Hypothalamus (tissue), 51 donors: ENCODE results near the gene FOXK1.
"Not testable (repeated sequence)": the region's sequence is repeated elsewhere in the genome, so short reads cannot be mapped to it uniquely, and the experiment has no call there.

ENCODE experiments used
- DNase-seq, 51 donors: peaks; one replicate each; lab custom pipeline; 2025; lab: John Stamatoyannopoulos, UW

FOXK1 gene

DNA sequence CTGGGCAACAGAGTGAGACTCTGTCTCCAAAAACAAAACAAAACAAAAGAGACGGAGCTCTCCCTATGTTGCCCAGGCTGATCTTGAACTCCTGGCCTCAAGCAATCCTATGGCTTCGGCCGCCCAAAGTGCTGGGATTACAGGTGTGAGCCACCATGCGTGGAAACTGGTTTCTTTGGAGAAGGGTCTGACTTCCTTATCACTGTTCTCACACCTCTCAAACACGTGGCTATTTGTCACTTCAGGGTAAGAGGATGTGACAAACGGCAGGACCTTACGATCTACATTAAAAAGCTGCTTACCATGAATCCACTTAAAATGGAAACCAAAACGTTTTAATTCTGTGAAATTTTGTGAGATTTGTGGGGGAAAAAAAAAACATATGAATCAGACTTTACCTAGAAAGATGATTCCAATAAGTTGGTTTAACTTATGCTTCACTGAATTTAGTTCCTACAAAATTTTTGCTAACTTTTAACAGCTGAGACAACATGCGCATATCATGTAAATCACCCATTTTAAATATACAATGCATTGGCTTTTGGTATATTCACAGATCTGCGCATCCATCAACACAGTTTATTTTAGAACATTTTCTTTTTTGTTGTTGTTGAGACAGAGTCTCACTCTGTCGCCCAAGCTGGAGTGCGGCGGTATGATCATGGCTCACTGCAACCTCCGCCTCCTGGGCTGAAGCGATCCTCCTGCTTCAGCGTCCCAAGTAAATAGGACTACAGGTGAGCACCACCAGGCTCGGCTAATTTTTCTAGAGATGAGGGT is 18.7 kb upstream of the FOXK1 start:
- DNase-seq = no peak

DNA sequence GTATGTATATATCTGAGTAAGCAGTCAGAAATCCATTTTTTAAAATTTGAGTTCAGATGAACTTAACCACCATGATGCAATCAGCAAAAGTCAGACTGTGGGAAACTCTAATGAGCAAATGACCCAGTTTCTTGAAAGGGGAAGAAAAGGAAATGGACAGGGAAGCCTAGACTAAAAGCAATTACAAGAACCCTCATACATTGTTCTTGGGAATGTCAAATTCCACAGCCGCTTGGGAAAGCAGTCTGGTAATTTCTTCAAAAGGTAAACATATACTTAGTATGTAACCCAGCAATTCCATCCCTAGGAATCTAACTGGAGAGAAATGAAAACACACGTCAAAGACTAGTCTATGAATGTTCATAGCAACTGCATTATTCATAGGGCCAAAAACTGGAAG is 16.4 kb upstream of the FOXK1 start:
- DNase-seq = no peak

DNA sequence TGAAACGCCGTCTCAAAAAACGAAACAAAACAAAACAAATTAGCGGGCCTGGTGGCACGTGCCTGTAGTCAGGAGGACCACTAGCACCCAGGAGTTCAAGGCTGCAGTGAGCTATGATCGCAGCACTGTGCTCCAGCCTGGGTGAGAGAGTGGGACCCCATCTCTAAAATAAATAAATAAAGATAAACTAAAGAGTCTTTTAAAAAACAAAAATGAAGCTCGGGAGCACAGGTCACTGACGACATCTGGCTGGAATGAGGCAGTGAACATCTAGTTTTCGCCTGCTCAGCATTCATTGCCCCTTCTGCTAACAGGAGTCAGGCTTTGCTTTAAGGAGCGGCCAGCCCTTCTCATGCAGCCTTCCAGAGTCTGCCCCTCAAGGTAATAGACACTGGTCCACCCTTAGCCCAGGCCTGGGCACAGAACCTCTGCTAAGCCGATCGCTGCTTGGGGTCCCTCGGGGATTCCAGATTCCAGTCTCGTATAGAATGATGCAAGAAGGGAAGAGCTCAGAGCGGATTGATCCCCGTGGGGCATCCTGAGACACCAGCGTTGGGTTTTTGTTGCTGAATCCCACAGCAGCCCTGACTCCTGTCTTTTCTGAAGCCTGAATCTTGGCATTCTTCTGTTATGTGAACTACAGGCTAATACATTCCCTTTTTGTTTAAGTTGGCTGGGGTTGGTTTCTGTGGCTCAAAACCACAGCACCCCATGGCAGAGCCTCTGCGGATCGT is 14.2 kb upstream of the FOXK1 start:
- DNase-seq = no peak

DNA sequence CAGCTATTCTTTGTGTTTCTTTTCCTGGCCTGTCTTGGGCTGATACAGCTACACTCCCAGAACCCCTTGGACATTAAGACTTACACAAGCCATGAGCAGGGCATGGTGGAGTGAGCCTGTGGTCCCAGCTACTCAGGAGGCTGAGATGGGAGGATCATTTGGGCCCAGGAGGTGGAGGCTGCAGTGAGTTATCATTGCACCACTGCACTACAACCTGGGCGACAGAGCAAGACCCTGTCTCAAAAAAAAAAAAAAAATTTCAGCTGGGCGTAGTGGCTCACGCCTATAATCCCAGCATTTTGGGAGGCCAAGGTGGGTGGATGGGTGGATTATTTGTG is 13.6 kb upstream of the FOXK1 start:
- DNase-seq = no peak

DNA sequence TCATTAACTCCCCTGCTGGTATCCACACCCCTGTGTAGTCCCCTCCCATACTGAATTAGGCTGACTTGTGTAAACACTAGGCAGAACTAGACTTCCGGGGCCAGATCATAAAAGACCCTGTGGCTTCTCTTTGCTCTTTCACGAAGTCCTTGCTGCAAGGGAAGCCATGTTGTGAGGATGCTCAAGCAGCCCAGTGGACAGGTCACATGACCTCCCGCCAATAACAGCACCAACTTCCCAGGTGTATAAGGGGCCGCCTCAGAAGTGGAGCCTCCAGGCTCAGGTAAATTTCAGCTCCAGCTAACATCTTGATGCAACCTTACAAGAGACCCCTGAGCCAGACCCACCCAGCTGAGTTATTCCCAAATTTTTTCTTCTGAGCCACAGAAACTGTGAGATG is 11.3 kb upstream of the FOXK1 start:
- DNase-seq = no peak

DNA sequence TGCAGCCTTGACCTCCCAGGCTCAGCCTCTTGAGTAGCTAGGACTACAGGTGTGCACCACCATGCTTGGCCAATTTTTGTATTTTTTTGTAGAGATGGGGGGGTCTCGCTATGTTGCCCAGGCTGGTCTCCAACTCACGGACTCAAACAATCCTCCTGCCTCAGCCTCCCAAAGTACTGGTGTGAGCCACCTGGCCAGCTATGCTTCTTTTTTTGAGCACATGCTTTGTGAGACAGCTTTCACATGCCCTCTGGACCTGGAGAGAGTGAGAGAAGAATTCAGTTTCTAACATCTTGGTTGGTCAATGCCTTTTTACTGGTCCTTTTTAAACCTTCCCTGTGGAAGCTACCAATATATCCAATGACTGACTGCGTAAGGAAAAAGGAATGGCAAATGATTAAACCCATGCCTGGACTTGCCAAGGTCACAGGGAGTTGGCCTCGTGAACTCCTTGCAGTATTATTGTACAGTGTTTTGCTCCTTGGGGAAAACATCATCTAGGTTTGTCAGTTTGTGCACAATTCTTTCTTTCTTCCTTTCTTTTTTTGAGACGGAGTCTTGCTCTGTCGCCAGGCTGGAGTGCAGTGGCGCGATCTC is 6.2 kb upstream of the FOXK1 start:
- no peak for DNase-seq

DNA sequence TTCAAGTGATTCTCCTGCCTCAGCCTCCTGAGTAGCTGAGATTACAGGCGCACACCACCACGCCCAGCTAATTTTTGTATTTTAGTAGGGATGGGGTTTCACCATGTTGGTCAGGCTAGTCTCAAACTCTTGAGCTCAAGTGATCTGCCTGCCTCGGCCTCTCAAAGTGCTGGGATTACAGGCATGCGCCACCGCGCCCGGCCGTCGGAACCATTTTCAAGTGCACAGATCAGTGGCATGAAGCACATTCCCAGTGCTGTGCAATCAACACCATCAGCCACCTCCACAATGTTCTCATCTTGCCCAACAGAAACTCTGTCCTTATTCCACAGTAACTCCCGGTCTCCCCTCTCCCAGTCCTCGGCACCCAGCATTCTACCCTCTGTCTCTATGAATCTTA is 4.6 kb upstream of the FOXK1 start:
- DNase-seq = not testable (repeated sequence)

DNA sequence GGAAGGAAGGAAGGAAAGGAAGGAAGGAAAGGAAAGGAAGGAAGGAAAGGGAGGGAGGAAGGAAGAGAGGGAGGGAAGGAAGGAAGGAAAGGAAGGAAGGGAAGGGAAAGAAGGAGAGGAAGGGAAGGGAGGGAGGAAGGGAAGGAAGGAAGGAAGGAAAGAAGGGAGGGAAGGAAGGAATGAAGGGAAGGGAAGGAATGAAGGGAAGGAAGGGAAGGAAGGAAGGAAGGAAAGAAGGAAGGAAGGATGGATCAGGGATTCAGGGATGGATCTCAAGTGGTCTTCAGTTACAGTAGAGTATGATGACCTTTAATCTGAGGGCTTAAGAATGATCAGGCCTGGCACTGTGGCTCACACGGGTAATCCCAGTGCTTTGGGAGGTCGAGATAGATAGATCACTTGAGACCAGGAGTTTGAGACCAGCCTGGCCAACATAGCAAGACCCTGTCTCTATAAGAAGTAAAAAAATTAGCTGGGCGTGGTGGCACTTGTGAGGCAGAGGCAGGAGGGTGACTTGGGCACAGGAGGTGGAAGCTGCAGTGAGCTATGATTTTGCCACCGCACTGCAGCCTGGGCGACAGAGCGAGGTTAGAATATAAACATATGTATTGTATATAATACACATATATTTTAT is 760 bp upstream of the FOXK1 start:
- no peak for DNase-seq

DNA sequence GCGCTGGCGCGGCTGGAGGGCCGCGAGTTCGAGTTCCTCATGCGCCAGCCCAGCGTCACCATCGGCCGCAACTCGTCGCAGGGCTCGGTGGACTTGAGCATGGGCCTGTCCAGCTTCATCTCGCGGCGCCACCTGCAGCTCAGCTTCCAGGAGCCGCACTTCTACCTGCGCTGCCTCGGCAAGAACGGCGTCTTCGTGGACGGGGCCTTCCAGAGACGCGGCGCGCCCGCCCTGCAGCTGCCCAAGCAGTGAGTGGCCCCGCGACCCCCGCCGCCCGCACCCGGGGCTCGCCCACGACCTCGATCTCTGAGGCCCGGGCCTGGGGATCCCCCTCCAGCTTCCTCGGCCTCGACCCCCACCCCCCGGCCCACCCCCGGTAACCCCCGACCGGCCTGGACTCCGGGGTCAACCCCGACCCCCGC is 537 bp downstream of the FOXK1 start:
- peak in 13 of 51 donors; percentile 8 to 57 (median 30) for DNase-seq

DNA sequence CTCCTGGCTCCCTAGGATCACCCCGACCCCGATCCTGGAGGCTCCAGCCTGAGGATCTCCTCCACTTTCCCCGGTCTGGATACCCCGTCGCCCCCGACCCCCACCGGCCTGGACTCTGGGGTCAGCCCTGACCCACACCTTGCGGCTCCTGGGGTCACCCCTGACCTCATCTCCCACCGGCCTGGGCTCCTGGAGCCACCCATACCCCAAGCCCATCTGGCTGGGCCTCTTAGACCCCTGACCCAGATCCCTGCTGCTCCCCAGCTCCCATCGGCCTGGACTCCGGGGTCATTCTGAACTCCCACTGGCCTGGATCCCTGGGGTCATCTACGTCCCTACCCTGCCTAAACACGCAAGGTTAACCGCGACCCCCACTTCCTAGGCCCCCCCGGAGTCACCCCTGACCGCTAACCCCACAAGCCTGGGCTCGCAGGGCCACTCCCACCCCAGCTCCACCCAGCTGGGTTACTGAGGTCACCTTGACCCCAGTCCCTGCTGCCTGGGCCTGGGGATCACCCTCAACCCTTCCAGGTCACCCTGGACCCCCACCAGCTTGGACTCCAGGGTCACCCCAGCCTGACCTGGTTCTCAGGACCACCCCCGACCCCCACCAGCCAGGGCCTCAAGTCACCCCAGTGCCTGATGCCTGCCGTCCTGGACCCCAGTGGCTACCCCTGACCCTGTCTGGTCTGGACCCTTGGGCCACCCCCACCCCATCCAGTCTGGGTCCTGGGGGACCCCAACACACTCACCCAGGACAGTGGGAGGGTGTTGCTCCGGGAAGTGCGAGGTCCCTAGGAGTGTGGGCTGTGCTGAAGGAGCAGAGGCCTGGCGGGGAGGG is 1.2 kb downstream of the FOXK1 start:
- DNase-seq = peak in 3 of 51 donors; percentile 9 to 38 (median 24)

DNA sequence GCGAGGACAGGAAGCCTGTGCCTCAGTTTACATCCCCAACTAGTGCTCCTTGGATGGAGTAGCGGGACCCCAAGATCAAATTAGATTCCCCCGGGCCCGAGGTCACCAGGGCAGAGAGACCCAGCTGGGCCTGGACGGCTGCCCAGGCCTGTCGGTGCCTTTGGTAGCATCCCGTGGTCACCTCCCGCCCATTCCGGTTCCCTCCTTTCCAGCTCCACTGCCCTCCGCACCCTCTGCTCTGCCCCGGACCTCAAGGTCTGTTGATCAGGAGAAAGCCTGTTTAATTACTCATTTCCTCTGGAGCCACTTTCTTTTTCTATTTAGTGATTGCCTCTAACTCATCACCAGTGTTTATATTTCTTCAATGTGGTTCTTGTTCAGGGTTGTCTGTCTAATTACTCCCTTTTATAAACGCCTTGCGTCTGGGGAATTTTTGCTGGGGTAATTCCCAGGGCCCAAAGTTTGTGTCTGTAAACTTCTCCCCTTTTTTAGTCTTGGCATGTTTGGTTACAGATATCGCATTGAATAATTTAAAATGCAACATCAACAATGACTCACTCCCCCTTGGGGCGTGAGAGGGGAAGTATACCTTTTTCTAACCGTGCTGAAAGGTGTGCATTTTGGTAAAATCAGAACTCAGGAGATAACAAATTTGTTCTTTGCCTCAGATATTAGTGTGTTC is 1.9 kb downstream of the FOXK1 start:
- peak in 28 of 51 donors; percentile 10 to 60 (median 30) for DNase-seq

DNA sequence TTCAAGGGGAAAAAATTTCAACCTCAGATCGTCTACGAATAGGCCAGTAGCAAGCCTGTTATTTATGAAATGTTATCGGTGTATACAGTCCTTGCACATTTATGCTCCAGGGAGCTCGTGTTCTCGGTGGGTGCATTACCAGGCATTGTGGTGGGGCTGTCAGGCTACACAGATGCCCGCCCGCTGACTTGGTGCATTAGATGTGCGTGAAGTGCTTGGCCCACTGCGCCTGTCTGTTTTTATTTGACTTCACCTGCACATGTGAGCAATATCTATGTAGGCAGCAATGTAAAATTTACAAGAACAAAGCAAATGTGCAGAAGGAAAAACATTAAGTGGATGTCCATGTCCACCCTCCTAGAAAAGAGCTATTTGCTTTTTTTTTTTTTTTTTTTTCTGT is 2.8 kb downstream of the FOXK1 start:
- no peak for DNase-seq

DNA sequence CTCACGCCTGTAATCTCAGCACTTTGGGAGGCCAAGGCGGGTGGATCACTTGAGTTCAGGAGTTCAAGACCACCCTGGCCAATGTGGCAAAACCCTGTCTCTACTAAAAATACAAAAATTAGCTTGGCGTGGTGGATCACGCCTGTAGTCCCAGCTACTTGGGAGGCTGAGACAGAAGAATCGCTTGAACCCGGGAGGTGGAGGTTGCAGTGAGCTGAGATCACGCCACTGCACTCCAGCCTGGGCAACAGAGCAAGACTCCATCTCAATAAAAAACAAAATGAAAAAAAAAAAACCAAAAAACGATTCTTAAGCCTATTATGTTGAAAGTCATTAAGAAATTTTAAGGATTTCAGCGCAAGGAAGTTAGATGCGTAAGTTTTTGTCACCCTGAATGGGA is 3.6 kb downstream of the FOXK1 start:
- not testable (repeated sequence) for DNase-seq

DNA sequence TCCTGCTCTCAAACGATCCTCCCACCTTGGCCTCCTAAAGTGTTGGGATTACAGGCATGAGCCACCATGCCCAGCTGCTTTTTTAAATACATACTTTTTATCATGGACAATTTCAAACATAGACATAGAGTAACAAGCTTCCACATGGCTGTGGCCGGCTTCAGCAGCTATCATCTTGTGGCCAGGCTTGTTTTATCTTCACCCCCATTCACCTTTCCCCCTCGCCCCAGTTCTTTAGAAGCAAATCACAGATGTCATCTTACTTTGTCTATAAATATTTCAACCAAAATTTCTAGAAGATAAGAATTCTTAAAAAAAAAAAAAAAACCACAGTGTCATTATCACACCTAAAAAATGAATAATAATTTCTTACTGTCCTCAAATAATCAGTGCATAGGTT is 5.9 kb downstream of the FOXK1 start:
- no peak for DNase-seq

DNA sequence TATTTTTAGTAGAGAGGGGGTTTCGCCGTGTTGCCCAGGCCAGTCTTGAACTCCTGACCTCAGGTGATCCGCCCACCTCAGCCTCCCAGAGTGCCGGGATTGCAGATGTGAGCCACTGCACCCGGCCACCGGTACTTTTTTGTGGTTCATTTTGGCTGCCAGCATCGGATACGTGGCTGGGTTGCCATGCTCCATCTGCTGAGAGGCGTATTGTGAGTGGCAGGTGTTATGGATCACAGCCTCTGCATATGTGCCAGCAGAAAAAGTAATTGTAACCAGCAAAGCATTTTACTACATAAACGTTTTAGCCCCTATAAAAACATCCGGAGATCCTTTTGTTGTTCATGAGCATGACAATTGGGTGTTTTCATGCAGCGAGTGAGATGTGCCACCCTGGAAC is 7.1 kb downstream of the FOXK1 start:
- no peak for DNase-seq

DNA sequence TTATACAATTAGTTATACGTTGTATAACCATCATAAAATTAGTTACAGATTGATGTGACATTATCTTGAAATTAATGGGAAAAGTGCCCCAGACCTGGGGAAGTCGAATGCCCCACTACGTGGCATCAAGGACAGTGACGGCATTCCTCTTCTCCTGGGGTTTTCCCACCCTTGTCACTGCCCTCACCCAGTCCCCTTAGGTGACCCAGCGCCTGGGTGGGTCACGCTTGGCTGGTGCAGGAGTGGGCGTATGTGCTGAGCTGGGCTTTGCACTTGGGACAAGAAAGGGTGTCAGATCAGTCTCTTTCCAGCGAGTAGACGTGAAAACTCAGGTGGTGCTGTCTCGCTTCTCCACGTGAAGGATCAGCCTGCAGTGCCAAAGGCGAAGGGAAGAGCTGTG is 7.6 kb downstream of the FOXK1 start:
- no peak for DNase-seq

DNA sequence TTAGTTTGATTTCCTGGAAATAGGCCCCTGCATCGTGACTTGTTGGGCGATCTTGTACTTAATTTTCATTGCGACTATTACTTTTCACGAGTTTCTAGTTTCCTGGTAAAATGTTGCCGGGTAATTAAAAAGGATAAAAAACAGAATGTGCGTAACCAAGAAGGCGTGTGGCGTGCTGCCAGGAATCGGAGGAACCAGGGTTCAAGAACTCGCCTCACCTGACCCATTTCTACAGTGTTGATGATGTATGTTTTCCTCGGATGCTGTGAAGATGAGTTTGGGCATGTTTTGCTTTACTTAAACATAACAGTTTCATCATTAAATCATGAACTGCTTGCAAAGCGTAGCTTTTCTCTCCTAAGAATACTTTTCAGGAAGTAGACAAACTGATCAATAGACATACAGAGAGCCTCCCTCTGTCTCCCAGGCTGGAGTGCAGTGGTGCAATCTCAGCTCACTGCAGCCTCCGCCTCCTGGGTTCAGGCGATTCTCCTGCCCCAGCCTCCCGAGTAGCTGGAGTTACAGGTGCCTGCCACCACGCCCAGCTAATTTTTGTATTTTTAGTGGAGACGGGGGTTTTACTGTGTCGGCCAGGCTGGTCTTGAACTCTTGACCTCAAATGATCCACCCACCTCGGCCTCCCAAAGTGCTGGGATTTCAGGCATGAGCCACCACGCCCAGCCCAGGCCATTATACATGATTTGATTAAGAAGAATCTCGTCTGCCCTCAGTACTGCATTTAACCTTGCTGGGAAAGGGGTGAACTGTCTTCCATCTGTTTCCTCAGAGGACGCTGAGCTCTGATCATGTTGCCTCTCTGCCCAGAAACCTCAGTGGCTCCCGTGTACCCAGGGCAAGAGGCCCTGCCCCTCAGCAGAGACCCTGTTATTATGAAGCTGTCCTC is 9.1 kb downstream of the FOXK1 start:
- peak in 1 of 51 donors; percentile 34 for DNase-seq

DNA sequence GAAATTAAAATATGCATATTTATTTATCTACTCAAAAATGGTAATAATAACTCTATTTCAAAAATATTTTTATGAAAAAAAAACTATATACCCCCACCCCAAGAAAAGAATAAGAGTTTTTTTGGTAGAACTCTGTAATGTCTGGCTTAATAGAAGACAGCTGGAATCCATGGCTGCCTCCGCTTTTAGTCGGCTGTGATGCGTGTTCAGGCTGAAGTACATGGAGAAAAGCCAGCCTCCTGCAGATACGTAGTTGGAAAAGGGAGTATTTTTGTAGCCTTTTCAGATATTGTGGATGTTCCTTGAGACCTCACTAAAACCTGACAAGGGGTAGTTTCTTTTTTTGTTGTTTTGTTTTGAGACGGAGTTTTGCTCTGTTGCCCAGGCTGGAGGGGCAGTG is 10.0 kb downstream of the FOXK1 start:
- DNase-seq = peak in 1 of 51 donors; percentile 34

DNA sequence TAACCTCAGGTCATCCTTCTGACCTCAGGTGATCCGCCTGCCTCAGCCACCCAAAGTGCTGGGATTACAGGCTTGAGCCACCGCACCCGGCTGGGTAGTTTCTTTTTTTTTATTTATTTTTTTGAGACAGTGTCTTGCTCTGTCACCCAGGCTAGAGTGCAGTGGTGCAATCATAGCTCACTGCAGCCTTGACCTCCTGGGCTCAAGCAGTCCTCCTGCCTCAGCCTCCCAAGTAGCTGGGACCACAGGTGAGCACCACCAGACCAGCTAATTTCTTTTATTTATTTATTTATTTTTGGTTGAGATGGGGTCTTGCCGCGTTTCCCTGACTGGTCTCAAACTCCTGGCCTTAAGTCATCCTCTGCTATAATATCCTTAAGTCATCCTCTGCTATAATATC is 10.5 kb downstream of the FOXK1 start:
- not testable (repeated sequence) for DNase-seq
